ENCODE data around the gene TRMT1L. TPM values are rescaled to one million over a fixed set of nuclear protein-coding genes. Genes with fewer than 3 reads are reported as not detected.

TRMT1L gene
- total and polyA plus RNA-seq, 2 donors (not counting 3 experiments of a cell fraction or from before 2014, with no cell fraction given), result 7.9 to 12.8 TPM

DNA sequence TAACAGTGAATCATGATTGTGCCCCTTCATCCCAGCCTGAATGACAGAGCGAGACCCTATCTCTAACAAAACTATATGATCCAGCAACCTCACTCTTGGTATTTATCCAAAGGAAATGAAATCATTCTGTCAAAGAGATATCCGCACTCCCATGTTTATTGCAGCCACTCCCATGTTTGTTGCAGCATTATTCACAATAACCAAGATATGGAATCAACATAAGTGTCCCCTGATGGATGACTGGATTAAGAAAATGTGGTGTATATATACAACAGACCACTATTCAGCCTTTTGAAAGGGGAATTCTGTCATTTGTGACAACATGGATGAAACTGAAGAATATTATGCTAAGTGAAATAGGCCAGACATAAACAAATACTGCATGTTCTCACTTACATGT lies 44.4 kb downstream of the TRMT1L start:
- intact Hi-C loops (cut with micrococcal nuclease), result no loop called here
- Histone ChIP-seq H3K9ac (replicated peaks; ENCODE audit: extremely low read depth, insufficient read depth, low read length) (no peak overlapping the region), H3K9me3 (replicated peaks; ENCODE audit: control insufficient read depth, insufficient read depth, low read length) (no peaks in the 10 kb centered on the region), H3K4me3 (replicated peaks in 1 of 3; ENCODE audit: insufficient read depth in 1 of 3, low read depth in 1 of 3, low read length in 3 of 3) (no peak overlapping the region), H3K27ac (ENCODE audit: insufficient read depth, low read depth, low read length) (no peak overlapping the region), H3K36me3 (ENCODE audit: control insufficient read depth in 2 of 2, extremely low read depth in 1 of 2, insufficient read depth in 2 of 2, low read length in 2 of 2) (no peaks in the 10 kb centered on the region), H3K9me1 (replicated peaks; ENCODE audit: control insufficient read depth, extremely low read depth, insufficient read depth, low read length) (no peaks in the 10 kb centered on the region), H4K20me1 (replicated peaks; ENCODE audit: control insufficient read depth, extremely low read depth, insufficient read depth, low read length) (no peaks in the 10 kb centered on the region), H3K4me2 (ENCODE audit: insufficient read depth, low read length) (no peak overlapping the region), H3K4me1 (ENCODE audit: control insufficient read depth, extremely low read depth, insufficient read depth, low read length) (peaks cover 3% of the 10 kb centered on the region), H2AFZ (ENCODE audit: low read depth, low read length) (peak overlapping the region; percentile 15), H3K27me3 (ENCODE audit: control insufficient read depth in 2 of 2, insufficient read depth in 2 of 2, low read length in 2 of 2) (no peaks in the 10 kb centered on the region), H3K79me2 (ENCODE audit: control insufficient read depth, insufficient read depth, low read length) (no peaks in the 10 kb centered on the region)
- peak; percentile 18 for DNase-seq (ENCODE audit: low read depth, low spot score)
- dilution Hi-C loops (cut with MboI; ENCODE audit: extremely low pct_ligation_motif_present, low sequenced_read_pairs), result no loop called here
- ChIA-PET CTCF (no interaction called here), POLR2A (no interaction called here)
- no TSS peak for BruUV-seq (replicated peaks)
- TF ChIP-seq CTCF (IDR thresholded peaks at IDR 0.05; ENCODE audit: extremely low read depth in 1 of 2, insufficient read depth in 1 of 2, low read depth in 1 of 2, low read length in 2 of 2) (no peak), EZH2 (IDR thresholded peaks at IDR 0.05; ENCODE audit: borderline replicate concordance, low read depth, low read length, severe bottlenecking) (no peak), MYC (IDR thresholded peaks at IDR 0.05; ENCODE audit: low read depth, low read length) (no peak), MAX (IDR thresholded peaks at IDR 0.05; ENCODE audit: insufficient read depth, insufficient read length) (no peak), POLR2A (IDR thresholded peaks at IDR 0.05; ENCODE audit: low read depth, low read length) (no peak), FOS (IDR thresholded peaks at IDR 0.05; ENCODE audit: borderline replicate concordance, insufficient read depth, low read length) (no peak), GATA2 (IDR thresholded peaks at IDR 0.05; ENCODE audit: insufficient read depth, insufficient read length, low read depth, low read length) (no peak), POLR2AphosphoS5 (IDR thresholded peaks at IDR 0.05; ENCODE audit: insufficient read depth, low read depth, low read length) (no peak), JUN (IDR thresholded peaks at IDR 0.05; ENCODE audit: borderline replicate concordance, insufficient read depth, insufficient read length, low read depth) (no peak)
- no peak for FAIRE-seq
